ENCODE measurements around the gene RNF166. TPM values are rescaled to one million over a fixed set of nuclear protein-coding genes. Genes with fewer than 3 reads are reported as not detected.

Gene RNF166
- 9.0 and 10.8 TPM in 2 replicates for total RNA-seq

GRCh38 chr16:88706229-88706964, at the start of gene RNF166, which contains the start of gene CTU2:
RNF166 (minus strand) TSS chr16:88706408; CDS start chr16:88706325, 83 bp downstream.
CTU2 (plus strand) TSS chr16:88706503; CDS start chr16:88706531, 28 bp downstream.

DNA sequence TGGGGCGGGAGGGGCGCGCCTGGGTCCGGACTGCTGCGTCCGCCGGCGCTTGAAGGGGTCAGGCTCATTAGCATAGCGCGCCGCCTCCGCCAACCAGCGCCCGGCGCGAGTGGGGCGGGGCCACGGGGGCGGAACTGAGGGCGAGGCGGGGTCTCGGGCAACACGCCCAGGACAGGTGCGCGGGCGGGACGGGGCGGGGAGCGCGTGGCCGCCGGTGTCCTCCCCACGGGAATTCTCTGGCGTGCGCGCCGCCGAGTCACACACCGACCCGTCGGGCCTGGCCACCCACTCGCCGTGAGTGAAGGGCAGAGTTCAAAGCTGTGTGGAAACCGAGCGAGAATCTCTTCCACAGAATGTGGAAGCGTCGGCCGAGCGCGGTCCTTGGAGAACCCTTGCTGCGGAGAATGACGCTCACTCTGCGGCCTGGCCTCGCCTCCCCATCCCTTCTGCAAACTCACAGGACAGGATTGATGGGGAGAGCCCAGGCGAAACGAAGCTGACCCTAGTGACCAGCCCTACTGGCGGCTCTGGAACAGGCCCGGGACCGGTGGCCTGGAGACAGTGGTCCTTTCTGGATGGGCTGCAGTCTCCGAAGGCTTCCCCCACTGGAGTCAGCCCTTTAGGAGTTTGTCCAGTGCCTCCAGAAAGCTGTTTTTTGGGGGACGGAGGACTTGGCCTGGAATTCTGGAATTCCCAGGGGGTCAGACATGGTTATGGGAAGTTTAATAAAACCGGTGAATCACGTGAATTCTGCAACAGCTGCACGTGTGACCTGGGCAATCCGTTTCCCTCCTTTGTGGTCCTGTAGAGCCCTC, 19.6 kb downstream of the RNF166 start, which contains the start of gene SNAI3:
Gene SNAI3, minus strand, starts transcription at position 69 of the 815 bp plus-strand sequence. CDS start 101 bp downstream, outside the sequence.

DNA sequence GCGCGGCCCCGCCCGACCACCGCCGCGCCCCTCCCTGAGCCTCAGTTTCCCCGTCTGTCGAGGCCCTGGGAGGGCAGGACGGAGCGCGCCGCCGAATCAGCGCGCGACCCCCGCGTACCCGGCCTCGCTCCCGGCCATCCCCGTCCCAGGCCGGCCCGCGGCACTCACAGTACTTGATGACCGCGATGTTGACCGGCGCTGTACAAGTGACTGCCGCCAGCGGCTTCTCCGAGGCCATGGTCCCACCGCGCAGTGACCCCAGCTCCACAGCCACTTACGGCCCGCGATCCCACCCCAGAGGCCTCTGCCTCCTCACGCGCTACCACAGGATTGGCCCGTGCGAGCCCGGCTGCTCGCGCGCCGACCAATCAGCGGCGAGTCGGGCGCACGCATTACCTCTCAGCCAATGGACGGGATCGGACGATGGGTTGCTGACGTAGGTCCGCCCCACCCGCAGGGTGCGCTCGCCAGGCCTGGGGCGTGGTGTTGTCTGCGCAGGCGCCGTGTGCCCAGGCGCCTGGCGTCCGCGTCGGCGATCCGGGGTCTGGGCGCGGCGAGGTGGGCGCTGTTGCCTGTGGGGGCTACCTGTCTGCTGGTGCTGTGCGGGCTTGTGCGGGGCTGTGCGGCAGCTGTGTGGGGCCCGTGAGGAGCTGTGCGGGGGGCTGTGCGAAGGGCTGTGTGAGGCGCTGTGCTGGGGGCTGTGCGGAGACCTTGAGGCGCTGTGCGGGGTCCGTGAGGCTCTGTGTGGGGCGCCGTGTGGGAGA, 43.2 kb downstream of the RNF166 start, which contains the start of gene MVD:
Gene MVD, minus strand, starts transcription at position 249 of the 764 bp plus-strand sequence. Its CDS starts 11 bp downstream, at position 238.

GRCh38 chr16:88650749-88651275, 55.4 kb downstream of the RNF166 start, which contains the start of gene CYBA:
CYBA (minus strand) TSS chr16:88651053; CDS start chr16:88651013, 40 bp downstream.

Other genes with a start within 250 kb of the RNF166 start
- 11.7 and 12.5 TPM in 2 replicates for gene ZC3H18, start 136.0 kb downstream of the RNF166 start, total RNA-seq
- not detected in 2 replicates for gene IL17C, start 67.8 kb downstream of the RNF166 start, total RNA-seq
- 162 and 191 TPM in 2 replicates for gene CYBA, start 55.4 kb downstream of the RNF166 start, total RNA-seq
- gene MVD, start 43.3 kb downstream of the RNF166 start, total RNA-seq, result 23.1 and 25.6 TPM in 2 replicates
- gene SNAI3, start 19.9 kb downstream of the RNF166 start, total RNA-seq, result not detected in 2 replicates
- gene CTU2, start 95 bp upstream of the RNF166 start, total RNA-seq, result 10.5 and 12.0 TPM in 2 replicates
- gene PIEZO1, start 78.8 kb upstream of the RNF166 start, total RNA-seq, result 123 and 147 TPM in 2 replicates
- gene CDT1, start 97.4 kb upstream of the RNF166 start, total RNA-seq, result 5.4 and 7.6 TPM in 2 replicates
- 43.8 and 48.7 TPM in 2 replicates for gene APRT, start 105.5 kb upstream of the RNF166 start, total RNA-seq
- gene GALNS, start 150.5 kb upstream of the RNF166 start, total RNA-seq, result 26.5 and 28.6 TPM in 2 replicates
- gene TRAPPC2L, start 150.7 kb upstream of the RNF166 start, total RNA-seq, result 50.2 TPM in 2 replicates
- gene PABPN1L, start 160.3 kb upstream of the RNF166 start, total RNA-seq, result not detected in 2 replicates

Measured in articular chondrocyte of knee joint (primary cell).